Body of pancreas (tissue), 4 donors: Measurements from ENCODE around the gene CKAP5. TPM values are rescaled to one million over a fixed set of nuclear protein-coding genes. Genes with fewer than 3 reads are reported as not detected.

Experiments used
- ATAC-seq: fragments of 150-250 bp; one replicate; pipeline ENCODE4 v1.9.1; 2016
- DNase-seq, 4 donors: peaks; one replicate each; pipeline ENCODE4 v3.0.0-alpha.2; 2019
- H3K27ac ChIP-seq, 4 donors: fragments of 200-600 bp; sonication (generic); 1 replicate in 3 of 4; 2 replicates in 1 of 4; pipeline versions ENCODE4 v1.5.1 to v1.6.1; 2016 to 2019; ENCODE audit warnings: mild to moderate bottlenecking in 1 of 4, mixed read lengths in 1 of 4, moderate library complexity in 1 of 4
- H3K27me3 ChIP-seq, 2 donors: fragments of 200-600 bp; sonication (generic); one replicate each; pipeline ENCODE4 v1.6.0; 2016; ENCODE audit warnings: mild to moderate bottlenecking in 1 of 2
- H3K36me3 ChIP-seq, 2 donors: fragments of 200-600 bp; sonication (generic); replicated peaks in 1 of 2; 2 replicates each; pipeline ENCODE4 v1.5.1; 2016; ENCODE audit warnings: low read depth in 2 of 2; ENCODE audit not compliant: insufficient read depth in 1 of 2
- H3K4me1 ChIP-seq: fragments of 200-600 bp; sonication (generic); one replicate; pipeline ENCODE4 v1.6.0; 2016
- H3K4me3 ChIP-seq, 2 donors: fragments of 200-600 bp; sonication (generic); 1 replicate in 1 of 2; 2 replicates in 1 of 2; pipeline ENCODE4 v1.5.1; 2016 to 2019
- H3K9me3 ChIP-seq, 3 donors: fragments of 200-600 bp; sonication (generic); 1 replicate in 2 of 3; 2 replicates in 1 of 3; pipeline ENCODE4 v1.5.1; 2016
- CTCF ChIP-seq, 7 experiments: fragments of 450-650 bp in 4 of 7; fragments of 200-600 bp in 3 of 7; sonication (generic) in 3 of 7; IDR thresholded peaks; one replicate each; pipeline ENCODE4 v1.5.1; 2016 to 2019; ENCODE audit warnings: antibody characterized with exemption in 7 of 7
- POLR2A ChIP-seq, 3 donors: fragments of 450-650 bp; IDR thresholded peaks; one replicate each; pipeline ENCODE4 v1.6.1; 2016; ENCODE audit warnings: antibody characterized with exemption in 3 of 3, mild to moderate bottlenecking in 2 of 3
- WGBS, 2 donors: methylation state at CpG; one replicate each; pipeline ENCODE4 v1.1.5; 2017; 5-methylcytosine and 5-hydroxymethylcytosine counted together
- intact Hi-C: fragments of 100-400 bp; cut with DNase I; formaldehyde crosslinking; loops from one replicate; pipeline ENCODE4 v1.15.1; 2023
- total RNA-seq, 2 donors: library from RNA; depleted of rRNA; stranded (reverse); fragments of >200 nt; gene quantifications; one replicate each; pipeline ENCODE4 v1.1.0, GENCODE V29; 2016

CKAP5 gene
- total RNA-seq, 2 donors from 2014 or later = 22.8 to 24.7 TPM

GRCh38 chr11:46835897-46836296, 10.2 kb downstream of the CKAP5 start:
- Histone ChIP-seq H3K27ac (no peak overlapping the region), H3K9me3 (no peaks in the 10 kb centered on the region), H3K36me3 (no peaks in the 10 kb centered on the region), H3K4me1 (peaks cover 12% of the 10 kb centered on the region), H3K4me3 (no peak overlapping the region), H3K27me3 (no peaks in the 10 kb centered on the region)
- intact Hi-C loops = no loop called here
- WGBS, 2 donors = 59 to 61% methylated on average over 3 of the region's 3 CpGs
- DNase-seq (no peak), ATAC-seq (no peak)
- no peak for TF ChIP-seq CTCF (IDR thresholded peaks at IDR 0.05)
- TF ChIP-seq POLR2A (IDR thresholded peaks at IDR 0.05) = no peak

GRCh38 chr11:46834821-46835220, 11.3 kb downstream of the CKAP5 start:
- no peak overlapping the region for H3K4me3 ChIP-seq
- DNase-seq = no peak
- intact Hi-C loops = no loop called here
- H3K27ac ChIP-seq = no peak overlapping the region
- H3K27me3 ChIP-seq = no peaks in the 10 kb centered on the region
- TF ChIP-seq CTCF (IDR thresholded peaks at IDR 0.05) (no peak), POLR2A (IDR thresholded peaks at IDR 0.05) (no peak)
- 89 to 96% methylated on average over 4 of the region's 4 CpGs for WGBS, 2 donors
- no peaks in the 10 kb centered on the region for H3K36me3 ChIP-seq
- no peak for ATAC-seq
- H3K9me3 ChIP-seq = no peaks in the 10 kb centered on the region
- H3K4me1 ChIP-seq = peaks cover 12% of the 10 kb centered on the region

- H3K4me1 ChIP-seq = peaks cover 14% of the 10 kb centered on the region
- no peak for TF ChIP-seq POLR2A (IDR thresholded peaks at IDR 0.05)
- TF ChIP-seq CTCF (IDR thresholded peaks at IDR 0.05) = no peak
- H3K36me3 ChIP-seq = no peaks in the 10 kb centered on the region
- H3K4me3 ChIP-seq = no peak overlapping the region
- H3K9me3 ChIP-seq = no peaks in the 10 kb centered on the region
- intact Hi-C loops = no loop called here
- no peak for ATAC-seq
- DNase-seq = no peak
- 83 to 84% methylated on average over 5 of the region's 5 CpGs for WGBS, 2 donors
- no peak overlapping the region for H3K27ac ChIP-seq
- H3K27me3 ChIP-seq = no peaks in the 10 kb centered on the region
Measured at GRCh38 chr11:46832511-46833214, 13.4 kb downstream of the CKAP5 start.

- Histone ChIP-seq H3K36me3 (no peaks in the 10 kb centered on the region), H3K27ac (no peak overlapping the region), H3K9me3 (no peaks in the 10 kb centered on the region), H3K27me3 (no peaks in the 10 kb centered on the region), H3K4me3 (no peak overlapping the region), H3K4me1 (peaks cover 26% of the 10 kb centered on the region)
- ATAC-seq (no peak), DNase-seq (no peak)
- intact Hi-C loops = no loop called here
- TF ChIP-seq CTCF (IDR thresholded peaks at IDR 0.05) (no peak), POLR2A (IDR thresholded peaks at IDR 0.05) (no peak)
- 23 to 32% methylated on average over 1 of the region's 1 CpG for WGBS, 2 donors
Measured at GRCh38 chr11:46827995-46828394, 18.1 kb downstream of the CKAP5 start.
